Measurements from ENCODE around the gene PCA3. TPM values are rescaled to one million over a fixed set of nuclear protein-coding genes. Genes with fewer than 3 reads are reported as not detected.

The PCA3 gene
- total and polyA plus RNA-seq, 7 donors: under 0.01 to 0.79 (median 0.44) TPM; not detected in 3

DNA sequence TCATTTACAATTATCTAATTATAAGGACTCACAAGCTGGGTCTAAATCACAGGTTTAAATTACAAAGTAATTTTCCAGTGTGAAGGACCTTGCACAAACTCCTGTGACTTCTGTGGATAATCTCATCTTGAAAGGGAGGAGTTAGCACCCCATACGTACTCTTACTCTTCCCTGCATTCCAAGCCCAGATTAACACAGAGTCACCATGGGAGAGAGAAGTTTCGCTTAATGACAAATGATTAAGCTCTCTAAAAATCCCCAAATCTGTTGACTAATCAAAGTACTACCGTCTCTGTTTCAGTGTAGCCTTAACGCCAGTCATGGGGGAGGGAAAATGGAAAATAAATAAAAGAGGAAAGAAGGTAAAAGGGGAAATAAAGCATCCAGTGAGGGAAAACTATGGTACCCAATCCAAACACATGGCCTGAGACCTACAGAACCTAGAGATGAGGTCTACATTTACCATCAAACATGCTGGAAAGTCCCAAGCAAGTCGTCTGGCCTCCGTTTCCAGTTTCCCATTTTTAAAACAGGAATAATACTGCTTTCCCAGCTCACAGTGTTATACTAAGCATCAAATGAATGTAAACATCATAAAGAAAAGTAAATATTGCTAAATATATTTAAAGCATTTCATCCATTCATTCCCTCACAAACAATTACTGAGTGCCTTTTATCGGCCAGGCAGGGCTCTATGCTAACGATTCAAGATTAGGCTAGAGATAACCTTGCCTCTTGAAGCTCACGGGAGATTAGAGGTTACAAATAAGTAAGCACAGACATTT is 63.2 kb downstream of the PCA3 start:
- intact Hi-C loops (cut with DNase I): no loop called here

DNA sequence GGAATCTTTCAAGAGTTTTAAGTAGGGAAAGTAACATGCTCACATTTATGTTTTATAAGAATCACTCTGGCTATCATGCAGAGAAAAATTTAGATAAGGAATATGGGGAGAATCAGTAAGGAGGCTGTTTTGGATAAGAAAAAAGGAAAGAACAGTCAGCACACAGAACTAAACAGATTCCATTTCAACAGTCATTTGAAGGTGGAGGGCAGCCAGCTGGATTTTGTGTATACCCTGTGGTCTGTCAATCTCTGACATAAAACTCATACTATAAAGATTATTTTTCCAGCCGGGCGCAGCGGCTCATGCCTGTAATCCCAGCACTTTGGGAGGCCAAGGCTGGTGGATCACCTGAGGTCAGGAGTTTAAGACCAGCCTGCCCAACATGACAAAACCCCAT is 64.2 kb downstream of the PCA3 start:
- no peaks in the 10 kb centered on the region for H3K27me3 ChIP-seq
- intact Hi-C loops (cut with DNase I): no loop called here
- peaks cover 0 to 45% (median 16%) of the 10 kb centered on the region in 4 donors for H3K4me1 ChIP-seq
- peak; percentile 65 for DNase-seq
- peak overlapping the region; percentile 86 to 94 (median 88) for H3K27ac ChIP-seq
- peaks cover 7 to 28% (median 14%) of the 10 kb centered on the region in 4 donors for H3K36me3 ChIP-seq
- no peak overlapping the region for H3K4me3 ChIP-seq
- WGBS, 2 donors: 74 to 79% methylated on average over 3 of the region's 3 CpGs
- no peaks in the 10 kb centered on the region for H3K9me3 ChIP-seq
- TF ChIP-seq EP300 (IDR thresholded peaks at IDR 0.05) (no peak), POLR2AphosphoS5 (IDR thresholded peaks at IDR 0.05) (no peak), POLR2A (IDR thresholded peaks at IDR 0.05) (no peak)
- TF ChIP-seq, protein P1, sequence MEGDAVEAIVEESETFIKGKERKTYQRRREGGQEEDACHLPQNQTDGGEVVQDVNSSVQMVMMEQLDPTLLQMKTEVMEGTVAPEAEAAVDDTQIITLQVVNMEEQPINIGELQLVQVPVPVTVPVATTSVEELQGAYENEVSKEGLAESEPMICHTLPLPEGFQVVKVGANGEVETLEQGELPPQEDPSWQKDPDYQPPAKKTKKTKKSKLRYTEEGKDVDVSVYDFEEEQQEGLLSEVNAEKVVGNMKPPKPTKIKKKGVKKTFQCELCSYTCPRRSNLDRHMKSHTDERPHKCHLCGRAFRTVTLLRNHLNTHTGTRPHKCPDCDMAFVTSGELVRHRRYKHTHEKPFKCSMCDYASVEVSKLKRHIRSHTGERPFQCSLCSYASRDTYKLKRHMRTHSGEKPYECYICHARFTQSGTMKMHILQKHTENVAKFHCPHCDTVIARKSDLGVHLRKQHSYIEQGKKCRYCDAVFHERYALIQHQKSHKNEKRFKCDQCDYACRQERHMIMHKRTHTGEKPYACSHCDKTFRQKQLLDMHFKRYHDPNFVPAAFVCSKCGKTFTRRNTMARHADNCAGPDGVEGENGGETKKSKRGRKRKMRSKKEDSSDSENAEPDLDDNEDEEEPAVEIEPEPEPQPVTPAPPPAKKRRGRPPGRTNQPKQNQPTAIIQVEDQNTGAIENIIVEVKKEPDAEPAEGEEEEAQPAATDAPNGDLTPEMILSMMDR (IDR thresholded peaks at IDR 0.05): no peak

More for the DNA sequence above, 63.2 kb downstream of the PCA3 start:
- Histone ChIP-seq H3K27ac (peak overlapping the region; percentile 86 to 94 (median 88)), H3K4me1 (peaks cover 0 to 37% (median 14%) of the 10 kb centered on the region in 4 donors), H3K27me3 (no peaks in the 10 kb centered on the region), H3K9me3 (no peaks in the 10 kb centered on the region), H3K36me3 (peaks cover 7 to 32% (median 16%) of the 10 kb centered on the region in 4 donors), H3K4me3 (no peak overlapping the region)
- TF ChIP-seq POLR2AphosphoS5 (IDR thresholded peaks at IDR 0.05) (no peak), EP300 (IDR thresholded peaks at IDR 0.05) (no peak), POLR2A (IDR thresholded peaks at IDR 0.05) (no peak)
- TF ChIP-seq, protein P1 (IDR thresholded peaks at IDR 0.05): no peak
- DNase-seq: no peak
- WGBS, 2 donors: 41 to 62% methylated on average over 9 of the region's 9 CpGs

DNA sequence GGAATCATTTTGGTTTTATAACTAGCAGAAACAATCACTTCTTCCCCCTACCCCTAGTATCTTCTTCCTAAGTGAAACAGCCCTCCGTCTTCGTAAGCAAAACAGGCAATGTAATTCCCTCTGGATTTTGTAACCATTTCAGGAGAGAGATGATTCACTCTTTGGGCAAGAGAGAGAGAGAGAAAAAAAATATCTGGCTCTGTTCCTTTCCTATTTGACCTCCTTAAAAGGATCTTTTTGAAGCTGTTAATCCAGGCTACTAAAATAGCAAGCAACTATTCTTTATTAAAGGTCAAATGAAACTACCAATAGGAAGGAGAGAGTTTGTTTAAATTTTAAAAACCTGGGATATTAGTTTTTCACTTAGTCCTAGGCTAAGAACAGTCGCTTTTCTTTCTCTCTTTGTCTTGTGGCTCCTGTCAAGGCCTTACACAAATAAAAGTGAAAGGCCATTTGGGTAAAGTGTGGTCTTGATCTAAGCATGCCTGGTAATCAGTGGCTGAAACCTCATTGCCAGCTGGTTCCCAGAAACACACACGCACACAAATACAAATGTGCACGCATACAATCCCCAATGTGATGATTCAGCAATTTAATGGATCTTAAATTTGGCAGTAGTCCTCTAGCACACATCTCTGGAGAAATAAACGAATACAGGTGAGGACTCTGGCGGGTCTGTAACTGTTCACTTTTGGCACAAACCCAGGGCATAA is 71.5 kb downstream of the PCA3 start:
- H3K4me1 ChIP-seq: peaks cover 0 to 68% (median 43%) of the 10 kb centered on the region in 4 donors

More for the DNA sequence above, 71.5 kb downstream of the PCA3 start:
- TF ChIP-seq, protein P1 (IDR thresholded peaks at IDR 0.05): no peak
- TF ChIP-seq EP300 (IDR thresholded peaks at IDR 0.05) (peak; percentile 69 to 93 (median 80)), POLR2AphosphoS5 (IDR thresholded peaks at IDR 0.05) (peak; percentile 84 to 92 (median 90)), POLR2A (IDR thresholded peaks at IDR 0.05) (peak in 1 of 2 donors; percentile 61)
- Histone ChIP-seq H3K4me3 (peak overlapping the region in 3 of 4 donors; percentile 12 to 25 (median 16)), H3K27ac (peak overlapping the region; percentile 86 to 94 (median 88)), H3K36me3 (no peaks in the 10 kb centered on the region), H3K27me3 (no peaks in the 10 kb centered on the region), H3K9me3 (no peaks in the 10 kb centered on the region)
- DNase-seq: peak; percentile 79
- 66 to 80% methylated on average over 7 of the region's 7 CpGs for WGBS, 2 donors
- intact Hi-C loops (cut with DNase I): loop anchor here (2.0 to 5.0 kb wide), 2 partner anchors 37 to 57 kb away; no protein-coding TSS in a partner anchor

Small RNA genes within 50 kb of the gene (small RNA-seq; reads per million reads assigned to genes)
- 0 reads per million in 3 donors for gene AL359314.1

Other genes starting within 250 kb of the PCA3 start
- gene PRUNE2, start 141.7 kb downstream of the PCA3 start, total RNA-seq: 100 to 1,000 TPM; 440 to 536 (median 490) TPM
- gene PRUNE2, start 141.7 kb downstream of the PCA3 start, polyA plus RNA-seq: 10 to 100 TPM in 1 of 3 donors, 1 to 10 TPM in 2; 7.4 to 32.2 (median 8.4) TPM

All from sigmoid colon (tissue), 7 donors.